ENCODE data around the gene SCAPER. TPM values are rescaled to one million over a fixed set of nuclear protein-coding genes. Genes with fewer than 3 reads are reported as not detected.

Gene SCAPER
- total RNA-seq, 1 experiment from 2014 or later = 14.7 TPM

DNA sequence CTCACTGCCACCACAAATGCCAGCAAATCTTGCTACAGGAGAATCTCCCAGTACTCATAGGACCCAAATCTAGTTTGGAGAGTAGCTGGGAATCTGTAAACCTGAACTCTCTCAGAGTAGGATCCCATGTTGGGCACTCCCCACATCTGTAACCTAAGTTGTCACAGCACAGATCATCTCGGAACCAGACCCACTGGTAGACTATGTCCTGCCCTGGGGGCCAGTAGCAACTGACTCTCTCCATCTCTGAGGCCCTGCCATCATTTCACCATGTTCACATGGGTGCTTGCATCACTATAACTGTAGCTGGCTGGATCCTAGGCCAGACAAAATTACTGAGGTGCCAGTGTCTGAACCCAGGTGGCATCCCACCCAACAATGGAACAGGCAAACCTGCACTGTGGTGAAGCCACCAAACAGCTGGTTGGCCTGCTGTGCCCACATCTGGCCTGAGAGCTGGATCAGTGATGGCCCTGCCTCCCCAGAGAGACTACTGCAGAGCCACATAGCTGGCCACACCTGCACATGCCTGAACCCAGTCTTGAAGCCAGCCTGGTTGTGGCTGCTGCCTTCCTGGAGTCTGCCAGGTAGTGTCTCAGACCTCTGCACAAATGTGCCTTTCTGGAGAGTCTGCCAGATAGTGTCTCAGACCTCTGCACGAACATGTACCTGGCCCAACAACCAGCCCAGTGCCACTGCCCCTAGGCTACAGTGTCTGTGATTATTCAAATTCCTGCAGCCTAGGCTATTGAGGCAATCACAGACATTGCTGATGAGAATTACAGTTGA lies 486.6 kb downstream of the SCAPER start:
- H3K9me3 ChIP-seq (ENCODE audit: control insufficient read depth in 1 of 2, insufficient read depth in 1 of 2, low read depth in 1 of 2, low read length in 2 of 2) = no peaks in the 10 kb centered on the region
- H3K27me3 ChIP-seq (ENCODE audit: insufficient read depth, low read length) = no peaks in the 10 kb centered on the region
- ChIA-PET RAD21 (ENCODE audit: low non-redundant PET in 1 of 2, low total read pairs in 2 of 2, uncharacterized antibody in 2 of 2, unreplicated experiment in 2 of 2) (no interaction called here), POLR2A (no interaction called here), CTCF (no interaction called here)
- H3K36me3 ChIP-seq (ENCODE audit: control insufficient read depth in 1 of 2, insufficient read depth in 2 of 2, low read length in 2 of 2) = no peaks in the 10 kb centered on the region
- no peaks in the 10 kb centered on the region for H3K4me1 ChIP-seq (ENCODE audit: control insufficient read depth in 1 of 2, insufficient read depth in 2 of 2, low read length in 2 of 2)
- no peaks in the 10 kb centered on the region for H4K20me1 ChIP-seq (ENCODE audit: insufficient read depth)
- DNase-seq (ENCODE audit: low read depth, low spot score) = no peak
- H3K9me2 ChIP-seq (ENCODE audit: insufficient read depth) = no peaks in the 10 kb centered on the region
- intact Hi-C loops (cut with micrococcal nuclease) = no loop called here
- no peak overlapping the region for H3K4me2 ChIP-seq (ENCODE audit: low read length)
- H2AFZ ChIP-seq (ENCODE audit: low read depth, low read length, poor library complexity, severe bottlenecking) = no peak overlapping the region
- BruUV-seq (replicated peaks) = no TSS peak
- H3K79me2 ChIP-seq (ENCODE audit: insufficient read depth, low read length) = no peaks in the 10 kb centered on the region
- H3K4me3 ChIP-seq (replicated peaks in 1 of 2; ENCODE audit: low read depth in 1 of 2, low read length in 2 of 2) = no peak overlapping the region
- TF ChIP-seq ZFX (IDR thresholded peaks at IDR 0.05) (no peak), EGR1 (IDR thresholded peaks at IDR 0.05; ENCODE audit: low read depth) (no peak)
- no peak overlapping the region for H3K27ac ChIP-seq (ENCODE audit: low read depth, low read length)
- no peak overlapping the region for H3K9ac ChIP-seq (ENCODE audit: low read length)
- no peak for ATAC-seq

DNA sequence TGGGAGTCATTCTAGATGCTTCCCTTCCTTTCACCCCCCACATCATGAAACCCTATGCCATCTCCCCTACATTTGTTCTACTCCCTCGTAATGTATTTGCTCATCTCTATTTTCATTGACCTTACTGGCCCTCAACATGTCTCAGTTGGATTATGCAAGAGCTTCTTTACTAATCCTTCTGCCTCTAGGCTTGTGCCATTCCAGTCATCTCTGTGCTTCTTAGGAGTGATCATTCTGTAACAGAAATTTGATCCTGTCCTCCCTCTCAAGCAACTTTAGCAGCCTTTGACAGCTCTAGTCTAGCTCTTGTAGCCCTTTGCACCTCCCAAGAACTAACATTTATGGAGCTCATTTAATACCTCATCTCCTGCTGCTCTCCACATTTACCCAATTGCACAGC lies 503.9 kb downstream of the SCAPER start:
- BruUV-seq (replicated peaks) = no TSS peak
- no peak for DNase-seq (ENCODE audit: low read depth, low spot score)

More for the DNA sequence above, 503.9 kb downstream of the SCAPER start:
- H3K27ac ChIP-seq (ENCODE audit: low read depth, low read length) = no peak overlapping the region
- RAD21 ChIA-PET (ENCODE audit: low non-redundant PET in 1 of 2, low total read pairs in 2 of 2, uncharacterized antibody in 2 of 2, unreplicated experiment in 2 of 2) = no interaction called here
- H3K27me3 ChIP-seq (ENCODE audit: insufficient read depth, low read length) = no peaks in the 10 kb centered on the region
- CTCF ChIA-PET = no interaction called here
- no peak for ATAC-seq
- no peak overlapping the region for H3K4me2 ChIP-seq (ENCODE audit: low read length)
- H3K4me3 ChIP-seq (replicated peaks in 1 of 2; ENCODE audit: low read depth in 1 of 2, low read length in 2 of 2) = no peak overlapping the region
- POLR2A ChIA-PET = no interaction called here
- no peaks in the 10 kb centered on the region for H4K20me1 ChIP-seq (ENCODE audit: insufficient read depth)
- no peak for TF ChIP-seq CEBPB (IDR thresholded peaks at IDR 0.05; ENCODE audit: low read depth)
- TF ChIP-seq EZH2 (IDR thresholded peaks at IDR 0.05) = no peak
- TF ChIP-seq CBX3 (IDR thresholded peaks at IDR 0.05; ENCODE audit: low read depth) = no peak
- no peak for TF ChIP-seq ZNF274 (IDR thresholded peaks at IDR 0.05; ENCODE audit: low read depth, low read length)
- no peak for TF ChIP-seq POLR2AphosphoS5 (IDR thresholded peaks at IDR 0.05; ENCODE audit: low read depth, low read length)
- TF ChIP-seq SP1 (IDR thresholded peaks at IDR 0.05; ENCODE audit: low read depth) = no peak
- no peak for TF ChIP-seq SRF (IDR thresholded peaks at IDR 0.05; ENCODE audit: low read depth)
- TF ChIP-seq YY1 (IDR thresholded peaks at IDR 0.05; ENCODE audit: extremely low read depth, insufficient replicate concordance, low read depth, low read length) = no peak
- TF ChIP-seq, protein P1, sequence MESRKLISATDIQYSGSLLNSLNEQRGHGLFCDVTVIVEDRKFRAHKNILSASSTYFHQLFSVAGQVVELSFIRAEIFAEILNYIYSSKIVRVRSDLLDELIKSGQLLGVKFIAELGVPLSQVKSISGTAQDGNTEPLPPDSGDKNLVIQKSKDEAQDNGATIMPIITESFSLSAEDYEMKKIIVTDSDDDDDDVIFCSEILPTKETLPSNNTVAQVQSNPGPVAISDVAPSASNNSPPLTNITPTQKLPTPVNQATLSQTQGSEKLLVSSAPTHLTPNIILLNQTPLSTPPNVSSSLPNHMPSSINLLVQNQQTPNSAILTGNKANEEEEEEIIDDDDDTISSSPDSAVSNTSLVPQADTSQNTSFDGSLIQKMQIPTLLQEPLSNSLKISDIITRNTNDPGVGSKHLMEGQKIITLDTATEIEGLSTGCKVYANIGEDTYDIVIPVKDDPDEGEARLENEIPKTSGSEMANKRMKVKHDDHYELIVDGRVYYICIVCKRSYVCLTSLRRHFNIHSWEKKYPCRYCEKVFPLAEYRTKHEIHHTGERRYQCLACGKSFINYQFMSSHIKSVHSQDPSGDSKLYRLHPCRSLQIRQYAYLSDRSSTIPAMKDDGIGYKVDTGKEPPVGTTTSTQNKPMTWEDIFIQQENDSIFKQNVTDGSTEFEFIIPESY (IDR thresholded peaks at IDR 0.05; ENCODE audit: extremely low read depth, insufficient replicate concordance, low read length) = no peak
- no peak for TF ChIP-seq ZFX (IDR thresholded peaks at IDR 0.05)
- no peak for TF ChIP-seq POLR2A (IDR thresholded peaks at IDR 0.05; ENCODE audit: borderline replicate concordance, extremely low read depth, insufficient read depth, insufficient read length)
- TF ChIP-seq TCF7L2 (IDR thresholded peaks at IDR 0.05; ENCODE audit: borderline replicate concordance, extremely low read depth, insufficient read depth, insufficient read length) = no peak
- no peak for TF ChIP-seq ELF1 (IDR thresholded peaks at IDR 0.05; ENCODE audit: borderline replicate concordance, low read depth)
- no peak for TF ChIP-seq RAD21 (IDR thresholded peaks at IDR 0.05; ENCODE audit: low read depth)
- TF ChIP-seq, protein P2, sequence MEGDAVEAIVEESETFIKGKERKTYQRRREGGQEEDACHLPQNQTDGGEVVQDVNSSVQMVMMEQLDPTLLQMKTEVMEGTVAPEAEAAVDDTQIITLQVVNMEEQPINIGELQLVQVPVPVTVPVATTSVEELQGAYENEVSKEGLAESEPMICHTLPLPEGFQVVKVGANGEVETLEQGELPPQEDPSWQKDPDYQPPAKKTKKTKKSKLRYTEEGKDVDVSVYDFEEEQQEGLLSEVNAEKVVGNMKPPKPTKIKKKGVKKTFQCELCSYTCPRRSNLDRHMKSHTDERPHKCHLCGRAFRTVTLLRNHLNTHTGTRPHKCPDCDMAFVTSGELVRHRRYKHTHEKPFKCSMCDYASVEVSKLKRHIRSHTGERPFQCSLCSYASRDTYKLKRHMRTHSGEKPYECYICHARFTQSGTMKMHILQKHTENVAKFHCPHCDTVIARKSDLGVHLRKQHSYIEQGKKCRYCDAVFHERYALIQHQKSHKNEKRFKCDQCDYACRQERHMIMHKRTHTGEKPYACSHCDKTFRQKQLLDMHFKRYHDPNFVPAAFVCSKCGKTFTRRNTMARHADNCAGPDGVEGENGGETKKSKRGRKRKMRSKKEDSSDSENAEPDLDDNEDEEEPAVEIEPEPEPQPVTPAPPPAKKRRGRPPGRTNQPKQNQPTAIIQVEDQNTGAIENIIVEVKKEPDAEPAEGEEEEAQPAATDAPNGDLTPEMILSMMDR (IDR thresholded peaks at IDR 0.05 in 2 of 3, conservative IDR thresholded peaks at IDR 0.05 in 1 of 3; ENCODE audit: borderline replicate concordance in 1 of 3, insufficient read depth in 1 of 3, low read depth in 2 of 3, low read length in 2 of 3) = no peak
- no peak for TF ChIP-seq SIN3A (IDR thresholded peaks at IDR 0.05; ENCODE audit: low read depth)
- H3K9me3 ChIP-seq (ENCODE audit: control insufficient read depth in 1 of 2, insufficient read depth in 1 of 2, low read depth in 1 of 2, low read length in 2 of 2) = no peaks in the 10 kb centered on the region
- H3K4me1 ChIP-seq (ENCODE audit: control insufficient read depth in 1 of 2, insufficient read depth in 2 of 2, low read length in 2 of 2) = no peaks in the 10 kb centered on the region
- no peak overlapping the region for H3K9ac ChIP-seq (ENCODE audit: low read length)
- no peak overlapping the region for H2AFZ ChIP-seq (ENCODE audit: low read depth, low read length, poor library complexity, severe bottlenecking)
- intact Hi-C loops (cut with micrococcal nuclease) = no loop called here
- no peaks in the 10 kb centered on the region for H3K36me3 ChIP-seq (ENCODE audit: control insufficient read depth in 1 of 2, insufficient read depth in 2 of 2, low read length in 2 of 2)
- no peaks in the 10 kb centered on the region for H3K79me2 ChIP-seq (ENCODE audit: insufficient read depth, low read length)
- no peaks in the 10 kb centered on the region for H3K9me2 ChIP-seq (ENCODE audit: insufficient read depth)

Data from HCT116 (cell line).